ENCODE data around the gene AATK.

DNA sequence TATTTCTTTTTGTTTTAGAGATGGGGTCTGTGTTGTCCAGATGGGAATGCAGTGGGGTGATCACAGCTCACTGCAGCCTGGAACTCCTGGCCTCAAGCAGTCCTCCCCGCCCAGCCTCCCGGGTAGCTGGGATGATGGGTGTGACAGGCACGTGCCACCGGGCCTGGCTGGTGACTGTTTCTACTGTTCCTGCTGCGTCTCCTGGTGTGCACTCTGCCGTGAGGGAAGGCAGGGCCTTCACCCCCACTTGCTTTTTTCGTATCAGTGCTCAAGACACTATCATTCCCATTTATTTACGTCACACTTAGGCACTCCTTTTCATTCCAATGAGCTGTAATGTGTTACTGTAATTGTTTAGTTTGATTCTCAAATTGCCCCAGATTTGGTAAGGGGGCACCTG, 26.0 kb downstream of the AATK start:
- TF ChIP-seq POLR2A (IDR thresholded peaks at IDR 0.05): no peak
- TF ChIP-seq, protein P1, sequence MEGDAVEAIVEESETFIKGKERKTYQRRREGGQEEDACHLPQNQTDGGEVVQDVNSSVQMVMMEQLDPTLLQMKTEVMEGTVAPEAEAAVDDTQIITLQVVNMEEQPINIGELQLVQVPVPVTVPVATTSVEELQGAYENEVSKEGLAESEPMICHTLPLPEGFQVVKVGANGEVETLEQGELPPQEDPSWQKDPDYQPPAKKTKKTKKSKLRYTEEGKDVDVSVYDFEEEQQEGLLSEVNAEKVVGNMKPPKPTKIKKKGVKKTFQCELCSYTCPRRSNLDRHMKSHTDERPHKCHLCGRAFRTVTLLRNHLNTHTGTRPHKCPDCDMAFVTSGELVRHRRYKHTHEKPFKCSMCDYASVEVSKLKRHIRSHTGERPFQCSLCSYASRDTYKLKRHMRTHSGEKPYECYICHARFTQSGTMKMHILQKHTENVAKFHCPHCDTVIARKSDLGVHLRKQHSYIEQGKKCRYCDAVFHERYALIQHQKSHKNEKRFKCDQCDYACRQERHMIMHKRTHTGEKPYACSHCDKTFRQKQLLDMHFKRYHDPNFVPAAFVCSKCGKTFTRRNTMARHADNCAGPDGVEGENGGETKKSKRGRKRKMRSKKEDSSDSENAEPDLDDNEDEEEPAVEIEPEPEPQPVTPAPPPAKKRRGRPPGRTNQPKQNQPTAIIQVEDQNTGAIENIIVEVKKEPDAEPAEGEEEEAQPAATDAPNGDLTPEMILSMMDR (IDR thresholded peaks at IDR 0.05): no peak
